ENCODE results near the gene SLC4A9. TPM values are rescaled to one million over a fixed set of nuclear protein-coding genes. Genes with fewer than 3 reads are reported as not detected.
"Not testable (repeated sequence)": the region's sequence is repeated elsewhere in the genome, so short reads cannot be mapped to it uniquely, and the experiment has no call there.

Gene SLC4A9
- total and polyA plus RNA-seq, 8 donors, result 0.30 TPM; not detected in 7

- Histone ChIP-seq H3K27me3 (no peaks in the 10 kb centered on the region), H3K27ac (peak overlapping the region; percentile 37 to 93 (median 90)), H3K36me3 (peaks cover 6 to 66% (median 43%) of the 10 kb centered on the region in 4 donors), H3K4me1 (peaks cover 69 to 94% (median 93%) of the 10 kb centered on the region in 4 donors), H3K9me3 (no peaks in the 10 kb centered on the region), H3K4me3 (peak overlapping the region in 2 of 4 donors; percentile 17 to 24)
- WGBS, 5 donors, result 51 to 79% (median 56%) methylated on average over 6 of the region's 6 CpGs
- TF ChIP-seq EP300 (IDR thresholded peaks at IDR 0.05) (no peak), POLR2A (IDR thresholded peaks at IDR 0.05) (no peak), POLR2AphosphoS5 (IDR thresholded peaks at IDR 0.05) (peak in 1 of 3 donors; percentile 1)
- DNase-seq, result peak in 1 of 2 donors; percentile 67
- intact Hi-C loops (cut with DNase I; ENCODE audit: low total_unique reads), result no loop called here
Measured at GRCh38 chr5:140342287-140342686, 17.7 kb upstream of the SLC4A9 start.

DNA sequence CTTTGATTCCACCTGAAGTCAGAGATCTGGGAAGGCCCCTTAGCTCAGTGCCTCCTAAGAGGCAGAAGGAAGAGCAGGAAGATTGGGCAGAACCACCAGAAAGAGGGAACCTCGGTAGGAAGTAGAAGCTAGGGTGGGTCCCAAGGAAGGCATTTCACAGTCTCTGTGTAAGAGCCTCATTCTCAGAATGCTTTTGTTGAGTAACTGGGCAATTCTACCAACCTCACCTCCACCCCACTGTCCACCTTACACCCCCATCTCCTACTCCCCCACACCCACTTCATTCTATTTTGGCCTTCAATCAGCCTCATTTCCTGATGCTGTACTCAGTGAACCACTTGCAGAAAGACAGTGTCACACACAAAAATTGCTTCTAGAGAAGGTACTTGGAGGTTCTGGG lies 17.1 kb upstream of the SLC4A9 start:
- 38 to 67% (median 41%) methylated on average over 1 of the region's 1 CpG for WGBS, 5 donors
- H3K27me3 ChIP-seq, result no peaks in the 10 kb centered on the region
- no peak for TF ChIP-seq EP300 (IDR thresholded peaks at IDR 0.05)
- DNase-seq, result no peak
- intact Hi-C loops (cut with DNase I; ENCODE audit: low total_unique reads), result no loop called here
- H3K4me1 ChIP-seq, result peaks cover 69 to 94% (median 93%) of the 10 kb centered on the region in 4 donors
- H3K36me3 ChIP-seq, result peaks cover 6 to 60% (median 37%) of the 10 kb centered on the region in 4 donors
- peak overlapping the region in 4 of 5 donors; percentile 90 to 93 (median 90) for H3K27ac ChIP-seq
- no peaks in the 10 kb centered on the region for H3K9me3 ChIP-seq
- H3K4me3 ChIP-seq, result peak overlapping the region in 3 of 4 donors; percentile 5 to 74 (median 17)

- H3K4me3 ChIP-seq, result peak overlapping the region in 3 of 4 donors; percentile 5 to 91 (median 74)
- H3K36me3 ChIP-seq, result peaks cover 6 to 51% (median 29%) of the 10 kb centered on the region in 4 donors
- H3K9me3 ChIP-seq; intact Hi-C loops (cut with DNase I; ENCODE audit: low total_unique reads); H3K27me3 ChIP-seq; DNase-seq: not testable (repeated sequence)
- peak overlapping the region; percentile 47 to 93 (median 90) for H3K27ac ChIP-seq
- WGBS, 5 donors, result 77 to 96% (median 81%) methylated on average over 8 of the region's 8 CpGs
- peaks cover 66 to 93% (median 92%) of the 10 kb centered on the region in 4 donors for H3K4me1 ChIP-seq
Measured at GRCh38 chr5:140343849-140344248, 16.1 kb upstream of the SLC4A9 start.

DNA sequence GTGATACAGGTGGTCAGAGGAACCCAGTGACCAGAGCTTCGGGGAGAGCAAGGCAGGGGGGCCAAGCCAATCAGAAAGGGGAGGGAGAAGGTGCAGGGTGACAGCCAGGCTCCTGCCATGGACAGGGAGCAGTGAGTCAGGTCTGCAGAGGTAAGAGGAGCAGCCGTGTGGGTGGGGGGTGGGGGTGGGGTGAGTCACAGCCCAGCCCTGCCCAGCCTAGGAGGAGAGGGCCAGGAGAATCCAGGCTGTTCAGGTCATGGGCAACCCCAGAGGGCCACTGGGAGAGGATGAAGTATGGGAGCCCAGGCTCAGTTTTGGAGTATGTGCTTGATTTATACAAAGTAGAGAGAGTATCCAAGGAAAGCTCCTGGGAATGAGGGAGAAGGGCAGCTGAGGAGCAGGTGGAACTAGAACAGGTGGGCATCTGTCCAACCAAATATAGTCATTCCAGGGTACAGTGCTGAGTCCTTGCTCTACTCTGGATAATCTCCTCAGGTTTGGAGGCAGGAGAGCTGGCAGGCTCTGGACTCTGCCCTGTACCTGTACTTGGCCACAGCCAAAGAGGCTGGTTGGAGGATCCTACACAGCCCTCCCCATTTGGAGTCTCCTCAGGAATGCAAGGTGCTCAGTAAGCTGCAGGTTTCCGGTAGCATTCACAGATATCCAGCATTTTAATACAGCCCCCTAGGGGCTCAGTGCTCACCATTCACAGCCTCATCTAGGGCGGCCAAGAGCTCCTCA lies 15.1 kb upstream of the SLC4A9 start:
- Histone ChIP-seq H3K36me3 (peaks cover 6 to 44% (median 22%) of the 10 kb centered on the region in 4 donors), H3K4me3 (peak overlapping the region; percentile 74 to 91 (median 88)), H3K27me3 (no peaks in the 10 kb centered on the region), H3K27ac (peak overlapping the region; percentile 62 to 93 (median 90)), H3K9me3 (no peaks in the 10 kb centered on the region), H3K4me1 (peaks cover 62 to 83% (median 82%) of the 10 kb centered on the region in 4 donors)
- peak; percentile 47 to 53 for DNase-seq
- intact Hi-C loops (cut with DNase I; ENCODE audit: low total_unique reads), result loop anchor here (5.0 kb wide), 1 partner anchor 98 kb away; no protein-coding TSS in a partner anchor
- 20 to 52% (median 28%) methylated on average over 4 of the region's 4 CpGs for WGBS, 5 donors
- no peak for TF ChIP-seq POLR2AphosphoS5 (IDR thresholded peaks at IDR 0.05)
- TF ChIP-seq, protein P1, sequence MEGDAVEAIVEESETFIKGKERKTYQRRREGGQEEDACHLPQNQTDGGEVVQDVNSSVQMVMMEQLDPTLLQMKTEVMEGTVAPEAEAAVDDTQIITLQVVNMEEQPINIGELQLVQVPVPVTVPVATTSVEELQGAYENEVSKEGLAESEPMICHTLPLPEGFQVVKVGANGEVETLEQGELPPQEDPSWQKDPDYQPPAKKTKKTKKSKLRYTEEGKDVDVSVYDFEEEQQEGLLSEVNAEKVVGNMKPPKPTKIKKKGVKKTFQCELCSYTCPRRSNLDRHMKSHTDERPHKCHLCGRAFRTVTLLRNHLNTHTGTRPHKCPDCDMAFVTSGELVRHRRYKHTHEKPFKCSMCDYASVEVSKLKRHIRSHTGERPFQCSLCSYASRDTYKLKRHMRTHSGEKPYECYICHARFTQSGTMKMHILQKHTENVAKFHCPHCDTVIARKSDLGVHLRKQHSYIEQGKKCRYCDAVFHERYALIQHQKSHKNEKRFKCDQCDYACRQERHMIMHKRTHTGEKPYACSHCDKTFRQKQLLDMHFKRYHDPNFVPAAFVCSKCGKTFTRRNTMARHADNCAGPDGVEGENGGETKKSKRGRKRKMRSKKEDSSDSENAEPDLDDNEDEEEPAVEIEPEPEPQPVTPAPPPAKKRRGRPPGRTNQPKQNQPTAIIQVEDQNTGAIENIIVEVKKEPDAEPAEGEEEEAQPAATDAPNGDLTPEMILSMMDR (IDR thresholded peaks at IDR 0.05), result no peak
- TF ChIP-seq EP300 (IDR thresholded peaks at IDR 0.05), result no peak
- TF ChIP-seq POLR2A (IDR thresholded peaks at IDR 0.05), result no peak

- peak; percentile 68 to 85 for DNase-seq
- Histone ChIP-seq H3K27ac (peak overlapping the region; percentile 88 to 93 (median 90)), H3K9me3 (no peaks in the 10 kb centered on the region), H3K4me3 (peak overlapping the region; percentile 74 to 91 (median 88)), H3K4me1 (peaks cover 59 to 73% (median 72%) of the 10 kb centered on the region in 4 donors), H3K27me3 (no peaks in the 10 kb centered on the region), H3K36me3 (peaks cover 6 to 34% (median 19%) of the 10 kb centered on the region in 4 donors)
- 0 to 5% (median 3%) methylated on average over 10 to 35 of the region's 35 CpGs for WGBS, 5 donors
- intact Hi-C loops (cut with DNase I; ENCODE audit: low total_unique reads), result loop anchor here (5.0 kb wide), 1 partner anchor 99 kb away; no protein-coding TSS in a partner anchor
- TF ChIP-seq, protein P1 (IDR thresholded peaks at IDR 0.05), result peak in 4 of 7 experiments; percentile 7 to 30 (median 24)
- no peak for TF ChIP-seq POLR2A (IDR thresholded peaks at IDR 0.05)
- no peak for TF ChIP-seq POLR2AphosphoS5 (IDR thresholded peaks at IDR 0.05)
- no peak for TF ChIP-seq EP300 (IDR thresholded peaks at IDR 0.05)
Measured at GRCh38 chr5:140345919-140346347, 14.1 kb upstream of the SLC4A9 start.
